Stimulated activated CD4-positive, alpha-beta T cell treated with anti-CD3 and anti-CD28 coated beads, Interleukin-12 subunit alpha, Interleukin-12 subunit beta, amount 100 ng/mL, for 24 hours (primary cell): ENCODE data around the gene TRAM2.

Source experiments
- DNase-seq, 2 experiments: peaks; one replicate each; pipeline ENCODE4 v3.0.0-alpha.2; 2020; ENCODE audit warnings: low read depth in 2 of 2

The TRAM2 gene

DNA sequence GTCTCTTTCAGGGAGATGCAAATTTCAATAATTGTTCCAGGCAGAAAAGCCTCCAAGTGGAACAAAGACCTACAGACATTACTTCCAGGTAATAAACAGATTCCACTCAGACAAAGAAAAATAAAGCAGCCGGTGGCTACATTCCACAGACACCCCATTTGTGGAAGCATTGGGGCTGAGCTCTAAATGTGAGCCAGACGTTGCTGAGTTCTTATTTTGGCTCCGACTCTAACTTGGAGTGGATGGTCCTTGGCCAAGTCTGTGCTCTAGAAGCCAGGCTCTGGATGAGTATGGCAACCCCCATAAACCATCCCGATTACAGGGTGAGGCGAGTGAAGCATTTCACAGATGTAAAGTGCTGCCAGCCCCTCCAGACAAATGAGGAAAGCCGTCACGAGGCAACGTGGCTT lies 6.6 kb downstream of the TRAM2 start:
- no peak for DNase-seq

DNA sequence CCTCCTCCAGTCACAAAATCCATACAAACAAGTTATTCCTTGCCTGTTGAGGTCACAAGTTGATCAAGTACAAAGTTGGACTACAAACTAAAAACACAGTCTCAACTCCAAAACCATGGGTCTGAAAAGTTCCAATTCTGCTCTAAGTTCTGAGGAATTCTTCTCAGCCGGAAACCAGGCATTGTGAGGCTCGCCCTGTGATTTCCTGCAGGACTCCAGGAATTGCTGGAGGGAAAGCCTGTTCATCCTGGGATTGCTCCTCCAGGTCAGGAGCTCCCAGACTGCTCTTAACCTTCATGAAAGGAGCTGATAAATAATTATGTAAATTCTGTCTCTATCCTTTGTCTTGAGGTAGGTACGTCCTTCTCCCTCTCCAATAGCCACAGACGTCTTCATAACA lies 8.5 kb downstream of the TRAM2 start:
- no peak for DNase-seq

DNA sequence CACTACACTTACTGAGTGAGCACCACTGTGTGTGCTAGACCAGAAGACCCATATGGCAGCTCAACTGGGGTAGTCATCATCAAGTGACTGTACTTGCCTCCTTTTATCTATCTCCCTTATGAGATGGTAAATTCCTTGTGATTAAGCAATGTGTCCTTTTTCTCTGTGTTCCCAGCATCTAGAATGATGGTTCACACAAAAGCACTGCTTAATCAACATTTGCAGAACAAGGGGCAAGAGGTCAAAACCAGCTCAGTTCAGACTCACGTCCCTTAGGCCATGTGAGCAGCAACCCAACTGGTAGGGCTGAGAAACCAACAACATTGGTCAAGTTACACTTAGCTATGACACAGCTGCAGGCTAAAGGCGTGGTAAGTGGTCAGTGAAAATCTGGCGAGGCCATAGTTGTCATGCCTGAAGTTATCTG lies 10.0 kb downstream of the TRAM2 start:
- DNase-seq, result no peak

DNA sequence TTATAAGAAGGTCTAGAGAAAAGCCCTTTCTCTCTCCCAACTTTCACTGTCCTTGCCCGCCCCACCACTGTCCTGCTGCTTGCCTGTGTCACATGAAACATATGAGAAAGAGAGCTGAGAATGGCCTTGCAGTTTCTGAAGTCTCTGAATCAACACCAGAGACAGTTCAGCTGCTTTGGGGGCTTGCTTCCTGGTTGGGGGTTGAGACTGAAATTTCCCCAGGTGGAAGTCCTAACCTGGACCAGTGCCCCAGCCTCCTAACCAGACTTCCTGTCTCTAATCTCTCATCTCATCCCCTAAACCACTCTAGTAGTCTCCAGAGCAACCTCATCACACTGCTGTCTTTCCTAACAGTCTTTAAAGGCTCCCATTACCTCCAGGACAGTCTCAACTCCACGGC lies 10.7 kb downstream of the TRAM2 start:
- no peak for DNase-seq

DNA sequence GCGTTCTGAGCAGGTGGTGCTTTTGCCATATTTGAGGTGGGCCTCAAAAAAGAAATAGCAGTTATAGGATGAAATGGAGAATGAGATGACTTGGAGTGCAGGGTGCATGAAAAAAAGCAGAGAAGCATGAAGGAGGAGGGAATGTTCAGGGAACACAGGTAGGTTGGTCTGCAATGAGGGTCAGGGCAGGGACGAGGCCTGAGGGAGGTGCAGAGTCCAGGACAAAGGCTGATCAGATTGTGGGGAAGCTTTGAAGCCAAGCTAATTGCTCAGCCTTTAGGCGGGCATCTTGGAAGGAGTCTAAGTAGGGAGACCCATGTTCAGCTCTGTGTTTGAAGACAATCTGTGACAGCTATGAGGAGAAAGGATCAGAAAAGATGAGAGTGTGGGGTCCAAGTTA lies 12.0 kb downstream of the TRAM2 start:
- DNase-seq, result no peak

DNA sequence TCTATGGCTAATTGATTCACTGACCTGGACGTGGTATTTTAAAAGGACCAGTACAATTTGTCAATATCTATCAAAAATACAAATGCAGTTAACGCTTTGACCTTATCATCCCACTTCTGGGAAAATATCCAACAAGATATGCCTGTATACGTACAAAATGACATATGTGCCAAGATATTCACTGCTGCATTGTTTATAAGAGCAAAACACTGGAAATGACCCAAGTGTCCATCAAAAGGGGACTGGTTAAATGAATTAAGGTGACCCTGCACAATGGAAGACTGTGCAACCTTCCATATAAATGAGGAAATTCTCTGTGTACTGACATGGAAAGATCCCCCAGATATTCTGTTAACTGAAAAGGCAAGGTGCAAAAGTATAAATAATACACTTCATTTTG lies 13.9 kb downstream of the TRAM2 start:
- no peak for DNase-seq

DNA sequence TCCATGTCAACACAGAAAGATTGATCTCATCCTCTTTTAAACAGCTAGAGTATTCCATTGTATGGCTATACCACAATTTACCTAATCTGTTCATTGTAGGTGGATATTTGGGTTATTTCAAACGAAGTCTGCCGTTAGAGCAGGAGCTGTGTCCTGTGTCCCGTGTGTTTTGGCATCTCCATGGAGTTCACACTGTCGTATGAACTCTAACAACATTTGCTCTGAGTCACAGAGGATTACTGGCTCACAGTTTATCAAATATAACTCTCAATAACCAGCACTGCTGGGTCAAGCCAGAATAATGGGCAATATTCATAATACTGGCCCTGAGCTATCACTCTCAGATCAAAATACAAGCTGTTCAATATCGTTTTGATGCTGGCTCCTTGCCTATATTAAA lies 16.4 kb downstream of the TRAM2 start:
- DNase-seq, result no peak

DNA sequence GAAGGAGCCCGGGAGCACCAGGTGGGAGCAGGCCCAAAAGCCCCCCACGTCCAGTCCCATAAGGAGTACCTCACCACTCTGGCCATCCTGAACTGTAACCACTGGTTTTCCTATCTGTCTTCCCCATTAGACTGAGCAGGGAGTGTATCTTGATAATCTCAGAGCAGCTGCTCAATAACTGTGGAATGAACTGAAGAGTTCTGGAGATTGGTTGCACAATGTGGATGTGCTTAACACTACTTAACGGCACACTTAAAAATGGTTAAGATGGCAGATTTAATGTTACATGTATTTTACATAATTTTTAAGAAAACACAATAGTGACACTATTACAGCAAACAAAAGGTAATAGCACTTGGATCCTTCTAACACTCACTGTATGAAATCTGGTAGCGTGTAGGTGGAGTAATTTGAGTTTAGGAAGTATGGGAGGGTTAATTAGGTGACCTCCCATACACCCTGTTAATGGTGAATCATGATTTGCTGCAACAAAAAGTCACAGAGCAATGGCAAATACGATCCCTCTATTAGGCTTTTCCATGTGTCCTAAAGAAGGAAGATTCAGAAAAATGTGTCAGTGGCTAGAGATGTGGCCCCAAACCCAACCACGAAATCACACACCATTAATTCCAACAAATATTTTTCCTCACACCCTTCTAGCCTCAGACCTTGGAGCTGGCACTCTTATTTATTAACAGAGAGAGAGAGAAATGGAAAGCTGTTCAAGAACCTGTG lies 18.4 kb downstream of the TRAM2 start:
- no peak for DNase-seq

DNA sequence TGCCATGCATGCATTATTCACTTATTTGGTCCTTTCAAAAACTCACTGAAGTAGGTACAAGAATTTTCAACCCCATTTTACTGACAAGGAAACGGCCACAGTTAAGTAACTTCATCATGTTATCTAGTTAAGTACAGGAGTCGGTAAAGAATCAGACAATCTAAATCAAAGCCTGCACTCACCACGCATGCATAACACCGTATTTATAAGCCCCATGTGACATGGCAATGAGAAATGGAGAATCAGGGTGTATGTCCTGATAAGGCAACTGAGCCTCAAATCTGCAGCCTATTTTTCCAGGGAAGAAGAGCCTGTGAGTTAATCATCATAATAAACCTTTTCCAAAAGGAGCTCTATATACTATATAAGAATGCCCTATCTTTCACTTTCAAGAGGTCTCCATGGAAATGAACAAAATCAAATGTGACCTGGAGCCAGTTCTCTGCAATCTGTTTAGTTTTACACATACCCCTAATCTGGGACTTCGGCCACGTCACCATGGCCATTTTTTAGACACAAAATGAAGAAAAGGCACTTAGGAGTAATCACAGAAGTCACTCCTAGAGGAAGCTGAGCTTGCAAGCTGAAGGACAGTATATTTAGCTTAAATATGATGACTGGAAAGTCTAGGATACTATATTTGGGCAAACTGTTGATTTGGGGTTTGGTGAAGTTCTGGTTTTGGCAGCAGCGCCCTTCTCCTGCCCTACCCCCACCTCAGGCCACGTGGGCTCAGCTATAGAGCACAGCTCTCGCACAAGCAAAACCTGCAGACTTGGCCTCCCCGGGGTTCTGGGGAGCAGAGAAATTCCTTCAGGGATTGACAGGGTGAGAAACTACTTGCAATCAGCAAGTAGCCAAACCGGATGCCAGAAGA lies 19.2 kb downstream of the TRAM2 start:
- DNase-seq, result no peak

DNA sequence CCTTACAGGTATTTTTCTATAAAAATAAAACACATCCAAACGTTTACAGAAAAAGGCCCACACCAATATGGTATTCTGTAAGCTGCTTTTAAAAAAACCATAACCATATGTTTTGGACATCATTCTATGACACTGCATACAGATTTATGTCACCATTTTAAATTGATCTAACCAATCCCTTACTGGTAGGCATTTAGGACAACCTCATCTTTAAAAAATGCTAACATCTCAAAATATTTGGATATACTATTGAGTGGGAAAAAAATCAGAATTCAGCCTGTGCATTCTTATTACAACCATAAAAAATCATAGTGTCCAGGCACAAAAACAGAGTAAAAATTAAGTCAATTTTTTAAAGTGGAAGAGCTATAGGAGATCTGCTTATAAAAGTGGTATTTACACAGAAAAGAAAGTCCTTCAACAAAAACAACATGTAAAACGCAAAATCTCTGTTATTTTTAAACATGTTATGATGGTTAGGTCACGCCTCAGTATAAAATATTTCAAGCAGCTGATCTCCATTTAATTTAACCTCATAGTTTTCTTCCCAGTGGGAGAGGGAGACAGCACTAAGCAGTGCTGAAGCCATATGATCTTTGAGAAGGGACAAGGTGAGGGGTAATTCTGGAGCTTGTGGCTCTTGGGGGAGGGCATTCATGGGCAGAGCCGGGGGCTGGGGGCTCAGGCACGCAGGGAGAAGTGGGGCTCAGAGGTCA lies 21.2 kb downstream of the TRAM2 start:
- DNase-seq, result no peak

DNA sequence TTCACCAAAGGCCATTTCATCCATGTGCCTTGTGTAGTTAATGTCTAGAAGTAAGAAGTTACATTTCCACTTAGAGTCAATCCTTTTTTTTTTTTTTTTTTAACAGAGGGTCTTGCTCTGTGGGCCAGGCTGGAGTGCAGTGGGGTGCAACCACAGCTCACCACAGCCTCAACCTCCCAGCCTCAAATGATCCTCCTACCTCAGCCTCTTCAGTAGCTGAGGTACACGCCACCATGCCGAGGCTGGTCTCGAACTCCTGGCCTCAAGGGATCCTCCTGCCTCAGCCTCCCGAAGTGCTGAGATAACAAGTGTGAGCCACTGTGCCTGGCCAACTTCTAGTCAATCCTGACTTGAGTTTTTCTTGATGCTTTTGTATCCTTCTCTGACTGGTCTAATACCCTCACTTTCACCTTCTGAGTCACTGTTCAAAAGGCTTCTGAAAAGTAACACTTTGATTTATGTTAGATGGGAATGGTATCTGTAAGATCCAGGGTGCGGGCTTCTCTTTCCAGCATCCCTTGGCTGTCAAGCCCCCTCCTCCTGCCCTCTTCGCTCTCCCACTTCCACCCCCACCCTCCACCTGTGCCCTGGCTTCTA lies 22.1 kb downstream of the TRAM2 start:
- DNase-seq, result no peak

DNA sequence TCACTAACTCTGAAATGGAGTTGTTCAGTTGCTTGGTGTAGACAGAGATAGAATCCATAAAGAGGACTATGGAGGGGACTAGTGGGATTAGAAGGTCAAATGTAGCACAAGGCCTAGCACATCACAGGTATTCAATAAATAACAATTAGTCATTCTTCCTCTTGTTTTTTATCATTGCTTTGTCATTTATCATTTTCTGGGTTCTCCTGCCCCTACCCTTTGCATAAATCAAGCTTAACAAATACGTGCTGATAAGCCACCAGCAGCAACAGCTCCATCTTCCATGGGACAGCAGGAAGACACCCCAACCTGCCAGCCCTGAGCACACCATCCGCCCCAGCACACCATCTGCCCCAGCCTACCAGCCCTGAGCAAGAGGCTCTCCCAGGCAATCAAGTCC lies 23.1 kb downstream of the TRAM2 start:
- DNase-seq, result no peak

DNA sequence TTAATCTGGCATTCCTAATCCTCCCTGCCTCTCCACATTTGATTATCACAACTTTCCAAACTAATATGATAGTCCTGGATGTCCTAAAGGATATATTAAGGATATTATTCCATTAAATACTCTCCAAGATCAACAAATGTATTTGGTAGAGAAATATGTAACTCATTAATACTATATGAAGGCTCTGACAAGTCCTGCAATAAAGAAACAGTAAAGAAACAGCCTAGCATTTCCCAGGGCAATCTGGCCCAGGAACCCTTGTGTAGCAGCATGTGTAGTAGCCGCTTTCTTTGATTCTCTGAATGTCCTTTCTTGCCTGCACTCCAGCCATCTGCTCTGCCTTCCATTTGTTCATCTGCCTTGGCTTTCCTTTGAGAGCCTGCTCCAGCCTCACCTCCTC lies 23.7 kb downstream of the TRAM2 start:
- no peak for DNase-seq

DNA sequence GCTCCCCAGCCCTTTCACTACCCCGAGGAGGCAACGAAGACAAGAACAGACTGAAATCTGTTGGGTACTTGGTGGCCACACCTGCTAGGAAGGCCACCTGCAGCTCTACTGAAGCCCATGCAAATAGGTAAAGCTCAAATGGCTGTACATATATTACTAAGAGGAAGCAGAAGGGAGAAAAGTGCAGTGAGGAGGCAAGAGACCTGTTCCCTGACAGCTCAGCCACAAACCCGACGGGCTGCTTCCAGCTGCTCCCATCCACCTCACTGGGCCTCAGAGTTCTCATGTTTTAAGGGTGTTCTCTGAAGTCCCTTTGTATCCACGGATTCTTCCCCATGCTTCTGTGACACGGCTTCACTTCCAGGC lies 24.6 kb downstream of the TRAM2 start:
- no peak for DNase-seq

DNA sequence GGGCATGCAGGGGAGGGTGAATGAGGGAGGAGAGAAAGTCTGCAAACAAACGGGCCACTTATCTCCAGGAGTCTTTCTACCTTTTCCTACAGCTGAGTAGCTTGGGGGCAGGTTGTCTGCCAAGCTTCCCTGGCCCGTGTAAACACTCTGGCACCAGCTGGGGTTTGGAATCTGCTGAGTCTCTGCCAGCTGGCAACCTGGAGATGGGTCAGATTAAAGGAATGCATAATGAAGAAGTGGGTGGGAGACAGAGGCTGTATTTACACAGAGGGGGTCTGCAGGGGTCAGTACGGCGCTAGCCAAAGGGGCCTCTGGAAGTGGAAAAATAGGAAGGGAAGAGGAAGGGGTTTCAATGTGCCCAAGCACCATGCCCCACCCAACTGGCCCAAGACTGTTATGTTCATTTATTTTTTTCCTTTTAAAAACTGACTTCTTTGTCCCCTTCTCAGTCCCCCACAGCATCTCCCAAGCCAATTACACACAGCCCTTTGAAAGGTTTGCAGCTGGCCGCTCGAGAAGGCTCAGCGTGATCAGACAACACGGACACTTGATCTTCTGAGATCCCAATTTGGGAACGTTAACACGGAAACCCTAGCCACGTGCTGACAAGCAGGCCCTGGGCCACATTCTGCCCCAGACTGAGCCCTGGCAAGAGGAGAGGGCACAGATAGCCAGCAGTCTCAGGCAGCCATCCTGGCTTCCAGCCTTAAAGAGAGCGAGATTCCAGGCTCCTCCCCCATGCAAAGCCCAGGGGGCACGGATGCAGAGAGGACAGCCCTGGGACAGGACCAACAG lies 25.2 kb downstream of the TRAM2 start:
- no peak for DNase-seq

DNA sequence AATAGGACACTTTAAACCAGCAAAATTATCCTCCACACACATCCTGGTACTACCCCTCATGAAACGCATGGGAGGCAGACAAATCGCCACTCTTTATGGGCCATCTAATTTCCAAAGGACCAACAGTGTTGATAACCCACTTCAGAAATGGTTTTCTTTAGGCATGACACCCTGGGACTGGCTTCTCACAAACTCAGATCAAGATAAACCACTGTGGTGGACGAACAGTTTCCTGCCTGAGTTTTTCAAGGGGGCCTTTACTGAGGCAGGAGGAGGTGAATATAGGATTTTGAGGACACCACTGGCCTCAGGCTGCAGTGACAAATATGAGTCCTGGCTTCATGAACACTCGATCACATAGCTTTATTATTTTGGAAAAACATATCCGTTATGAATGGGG lies 26.0 kb downstream of the TRAM2 start:
- no peak for DNase-seq

DNA sequence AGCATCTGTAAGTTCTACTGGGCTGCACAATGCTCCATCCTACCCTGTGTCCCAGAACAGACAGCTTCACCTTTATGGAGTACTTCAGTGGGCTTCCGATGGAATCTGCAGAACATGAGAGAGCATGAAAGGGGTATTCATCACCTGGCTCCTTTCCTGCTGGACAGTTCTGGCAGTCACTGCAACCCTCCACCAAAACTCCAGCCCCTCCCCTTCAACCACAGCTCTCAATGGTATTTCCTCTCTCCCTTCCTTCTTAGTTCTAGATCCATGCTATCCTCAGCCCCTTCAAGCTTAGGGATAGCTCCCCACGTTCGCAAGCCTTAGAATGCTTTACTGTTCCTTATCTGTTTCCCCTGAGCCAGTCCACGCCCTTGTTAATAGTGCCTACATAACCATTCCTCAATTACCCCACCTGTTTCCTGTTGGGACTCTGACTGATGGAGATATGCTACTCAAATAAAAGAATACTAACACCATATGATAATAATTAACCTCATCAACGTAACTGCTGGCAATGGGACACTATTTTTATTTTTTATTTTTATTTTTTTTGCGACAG lies 26.8 kb downstream of the TRAM2 start:
- DNase-seq, result no peak

DNA sequence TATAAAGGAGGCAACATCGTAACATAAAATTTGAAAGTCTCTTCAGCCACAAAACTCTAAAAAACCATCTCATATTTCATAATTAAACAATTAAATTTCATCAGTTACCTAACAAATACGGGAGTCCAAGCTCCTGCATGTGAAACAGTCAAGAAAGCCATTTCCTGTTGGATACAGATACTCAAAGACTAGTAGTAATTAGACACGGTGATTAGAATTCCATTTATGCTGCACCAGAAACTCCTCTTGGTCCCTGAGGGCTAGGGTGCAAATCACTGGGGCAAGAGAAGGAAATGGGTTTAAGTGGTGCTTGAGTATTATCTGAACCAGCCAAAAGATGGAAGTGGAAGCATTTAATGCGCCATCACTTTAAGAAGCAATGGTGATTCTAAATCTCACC lies 27.4 kb downstream of the TRAM2 start:
- DNase-seq, result no peak

DNA sequence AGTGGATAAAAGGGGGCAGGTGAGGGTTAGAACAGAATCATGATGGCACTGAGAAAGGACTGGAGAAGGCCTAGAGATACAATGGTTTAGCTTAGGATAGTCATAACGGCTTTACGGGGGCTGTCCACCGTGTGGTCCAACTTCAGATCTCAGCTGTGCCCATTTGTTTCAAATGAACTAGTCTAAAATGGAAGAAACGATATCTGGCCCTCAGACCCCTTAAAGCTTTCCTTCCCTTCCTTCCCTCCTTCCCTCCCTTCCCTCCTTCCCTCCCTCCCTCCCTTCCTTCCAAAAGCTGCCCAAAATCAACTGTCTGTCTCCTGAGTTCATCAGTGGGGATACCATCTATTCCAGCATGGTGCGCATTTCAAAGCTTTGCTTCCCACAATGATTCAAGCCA lies 27.9 kb downstream of the TRAM2 start:
- DNase-seq, result no peak

DNA sequence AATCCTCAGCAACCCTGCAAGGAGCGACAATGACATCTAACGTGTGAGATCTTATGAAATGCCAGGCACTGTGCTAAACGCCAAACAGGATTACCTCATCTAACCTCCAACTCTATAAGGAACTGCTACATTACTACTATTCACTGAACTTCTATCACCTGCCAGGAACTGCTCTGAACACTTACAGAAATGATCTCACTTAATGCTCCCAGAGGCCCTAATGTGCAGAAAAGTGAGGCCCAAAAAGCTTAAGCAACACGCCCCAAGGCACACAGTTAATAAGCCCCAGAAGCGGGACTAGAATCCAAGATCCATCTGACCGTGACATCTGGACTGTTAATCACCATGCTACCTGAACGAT lies 28.5 kb downstream of the TRAM2 start:
- DNase-seq, result no peak

DNA sequence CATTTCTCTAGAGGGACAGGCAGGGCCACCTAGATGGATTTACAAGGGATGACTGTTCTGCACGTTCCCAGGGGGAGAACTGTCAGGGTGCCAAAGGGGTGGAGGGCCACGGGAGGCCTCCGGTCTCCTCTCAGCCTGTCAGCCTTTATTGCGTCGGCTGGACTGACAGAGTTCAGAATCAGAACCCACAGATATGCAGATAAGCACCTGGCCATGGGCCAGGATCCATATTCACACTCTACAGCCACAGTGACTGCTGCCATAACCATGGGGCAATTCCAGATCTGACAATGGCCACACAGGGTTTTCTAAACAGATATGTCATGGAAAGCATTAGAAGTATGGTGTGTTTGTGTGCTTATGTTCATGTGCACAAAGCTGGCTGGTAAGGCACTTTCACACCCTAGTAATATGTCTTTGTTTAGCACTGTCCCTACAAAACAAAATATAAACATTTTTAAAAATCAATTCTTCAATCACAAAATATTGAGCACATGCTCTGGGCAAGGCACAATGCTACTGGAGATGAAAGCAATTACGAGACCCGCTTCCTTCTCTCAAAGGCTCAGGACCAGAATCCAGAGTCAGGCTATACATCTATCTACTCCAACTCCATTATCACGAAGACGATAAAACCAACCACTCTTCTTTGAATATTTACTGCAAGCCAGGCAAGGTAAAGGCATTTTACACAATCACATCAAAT lies 29.1 kb downstream of the TRAM2 start:
- DNase-seq, result no peak
